ENCODE measurements around the gene ZNF892. TPM values are rescaled to one million over a fixed set of nuclear protein-coding genes. Genes with fewer than 3 reads are reported as not detected.
A peak's percentile ranks its signal among the peaks of the same experiment; 100 is the strongest.

Gene ZNF892
- total and polyA plus RNA-seq, 9 of the 15 experiments (the other 6 are each of a cell fraction or from before 2014, with no cell fraction given): 0.07 to 0.13 (median 0.09) TPM; not detected in 6

DNA sequence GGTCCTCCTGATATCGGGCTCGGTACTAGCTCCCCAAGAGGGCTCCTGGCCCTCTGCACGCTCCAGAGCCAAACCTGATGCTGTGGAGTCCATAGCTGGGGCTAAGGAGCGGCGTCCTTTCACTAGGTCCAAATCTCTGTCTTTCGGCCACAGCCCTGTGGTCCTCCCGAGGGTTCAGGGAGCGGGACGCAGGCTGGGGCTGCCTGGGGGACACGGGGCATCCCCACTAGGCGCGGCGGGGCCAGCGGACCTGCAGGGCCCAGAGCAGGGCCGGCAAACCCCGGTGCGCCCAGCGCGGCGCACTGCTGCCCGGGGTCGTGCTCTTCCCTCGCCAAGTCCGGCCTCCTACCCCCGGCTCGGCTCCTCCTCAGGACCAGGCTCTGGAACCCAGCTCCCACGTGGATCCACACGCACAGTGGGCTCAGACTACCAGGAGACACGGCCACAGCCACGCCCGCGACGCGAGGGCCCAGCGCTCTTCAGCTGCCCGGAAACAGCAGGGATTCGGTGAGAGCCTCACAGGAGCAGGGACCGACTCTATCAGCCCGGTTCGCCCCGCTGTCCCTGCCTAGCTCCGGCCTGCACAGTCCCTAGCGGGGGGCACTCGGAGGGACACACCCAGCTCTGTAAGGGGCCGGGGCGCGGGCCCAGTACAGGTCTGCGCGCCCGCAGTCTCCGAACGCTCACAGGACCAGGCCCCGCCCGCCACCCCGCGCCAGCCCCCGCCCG, 48.3 kb upstream of the ZNF892 start (continued):
- TF ChIP-seq, protein P1, sequence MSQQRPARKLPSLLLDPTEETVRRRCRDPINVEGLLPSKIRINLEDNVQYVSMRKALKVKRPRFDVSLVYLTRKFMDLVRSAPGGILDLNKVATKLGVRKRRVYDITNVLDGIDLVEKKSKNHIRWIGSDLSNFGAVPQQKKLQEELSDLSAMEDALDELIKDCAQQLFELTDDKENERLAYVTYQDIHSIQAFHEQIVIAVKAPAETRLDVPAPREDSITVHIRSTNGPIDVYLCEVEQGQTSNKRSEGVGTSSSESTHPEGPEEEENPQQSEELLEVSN (IDR thresholded peaks at IDR 0.05; ENCODE audit: borderline replicate concordance in 1 of 2, extremely low read depth in 1 of 2, insufficient read depth in 1 of 2, insufficient read length in 1 of 2, low read depth in 1 of 2, low read length in 1 of 2, poor library complexity in 1 of 2, severe bottlenecking in 1 of 2): peak in 1 of 2 experiments; percentile 33
- TF ChIP-seq ZNF224 (CRISPR knock-in tag; IDR thresholded peaks at IDR 0.05): no peak
- no peak for TF ChIP-seq ZNF239 (CRISPR knock-in tag; IDR thresholded peaks at IDR 0.05)
- TF ChIP-seq, protein P2, sequence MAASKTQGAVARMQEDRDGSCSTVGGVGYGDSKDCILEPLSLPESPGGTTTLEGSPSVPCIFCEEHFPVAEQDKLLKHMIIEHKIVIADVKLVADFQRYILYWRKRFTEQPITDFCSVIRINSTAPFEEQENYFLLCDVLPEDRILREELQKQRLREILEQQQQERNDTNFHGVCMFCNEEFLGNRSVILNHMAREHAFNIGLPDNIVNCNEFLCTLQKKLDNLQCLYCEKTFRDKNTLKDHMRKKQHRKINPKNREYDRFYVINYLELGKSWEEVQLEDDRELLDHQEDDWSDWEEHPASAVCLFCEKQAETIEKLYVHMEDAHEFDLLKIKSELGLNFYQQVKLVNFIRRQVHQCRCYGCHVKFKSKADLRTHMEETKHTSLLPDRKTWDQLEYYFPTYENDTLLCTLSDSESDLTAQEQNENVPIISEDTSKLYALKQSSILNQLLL (CRISPR knock-in tag; IDR thresholded peaks at IDR 0.05; ENCODE audit: borderline replicate concordance): no peak
- TF ChIP-seq HDAC2 (IDR thresholded peaks at IDR 0.05): no peak
- TF ChIP-seq CBX1 (IDR thresholded peaks at IDR 0.05; ENCODE audit: low read depth): 0 out of 2 replicates have a peak, but pooled peaks have one; percentile 33
- TF ChIP-seq, protein P3, sequence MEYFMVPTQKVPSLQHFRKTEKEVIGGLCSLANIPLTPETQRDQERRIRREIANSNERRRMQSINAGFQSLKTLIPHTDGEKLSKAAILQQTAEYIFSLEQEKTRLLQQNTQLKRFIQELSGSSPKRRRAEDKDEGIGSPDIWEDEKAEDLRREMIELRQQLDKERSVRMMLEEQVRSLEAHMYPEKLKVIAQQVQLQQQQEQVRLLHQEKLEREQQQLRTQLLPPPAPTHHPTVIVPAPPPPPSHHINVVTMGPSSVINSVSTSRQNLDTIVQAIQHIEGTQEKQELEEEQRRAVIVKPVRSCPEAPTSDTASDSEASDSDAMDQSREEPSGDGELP (CRISPR knock-in tag; IDR thresholded peaks at IDR 0.05; ENCODE audit: borderline replicate concordance): no peak
- TF ChIP-seq SOX6 (IDR thresholded peaks at IDR 0.05): no peak
- TF ChIP-seq SLC30A9 (CRISPR knock-in tag; IDR thresholded peaks at IDR 0.05): no peak
- TF ChIP-seq ARID2 (IDR thresholded peaks at IDR 0.05): no peak
- no peak for TF ChIP-seq ZNF766 (CRISPR knock-in tag; conservative IDR thresholded peaks at IDR 0.05)
- TF ChIP-seq NFE2L1 (tag; IDR thresholded peaks at IDR 0.05; ENCODE audit: borderline replicate concordance, low read depth): no peak
- TF ChIP-seq, protein P4, sequence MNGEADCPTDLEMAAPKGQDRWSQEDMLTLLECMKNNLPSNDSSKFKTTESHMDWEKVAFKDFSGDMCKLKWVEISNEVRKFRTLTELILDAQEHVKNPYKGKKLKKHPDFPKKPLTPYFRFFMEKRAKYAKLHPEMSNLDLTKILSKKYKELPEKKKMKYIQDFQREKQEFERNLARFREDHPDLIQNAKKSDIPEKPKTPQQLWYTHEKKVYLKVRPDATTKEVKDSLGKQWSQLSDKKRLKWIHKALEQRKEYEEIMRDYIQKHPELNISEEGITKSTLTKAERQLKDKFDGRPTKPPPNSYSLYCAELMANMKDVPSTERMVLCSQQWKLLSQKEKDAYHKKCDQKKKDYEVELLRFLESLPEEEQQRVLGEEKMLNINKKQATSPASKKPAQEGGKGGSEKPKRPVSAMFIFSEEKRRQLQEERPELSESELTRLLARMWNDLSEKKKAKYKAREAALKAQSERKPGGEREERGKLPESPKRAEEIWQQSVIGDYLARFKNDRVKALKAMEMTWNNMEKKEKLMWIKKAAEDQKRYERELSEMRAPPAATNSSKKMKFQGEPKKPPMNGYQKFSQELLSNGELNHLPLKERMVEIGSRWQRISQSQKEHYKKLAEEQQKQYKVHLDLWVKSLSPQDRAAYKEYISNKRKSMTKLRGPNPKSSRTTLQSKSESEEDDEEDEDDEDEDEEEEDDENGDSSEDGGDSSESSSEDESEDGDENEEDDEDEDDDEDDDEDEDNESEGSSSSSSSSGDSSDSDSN (IDR thresholded peaks at IDR 0.05; ENCODE audit: borderline replicate concordance in 1 of 2, low read depth in 2 of 2, low read length in 2 of 2): peak in 1 of 2 experiments; percentile 68; a peak in 1 of 4 replicates
- TF ChIP-seq JUN (IDR thresholded peaks at IDR 0.05; ENCODE audit: borderline replicate concordance, low read depth, low read length): no peak
- no peak for TF ChIP-seq JUN (CRISPR knock-in tag; IDR thresholded peaks at IDR 0.05; ENCODE audit: borderline replicate concordance)
- no peak for TF ChIP-seq LEF1 (IDR thresholded peaks at IDR 0.05)
- no peak for TF ChIP-seq HSF4 (CRISPR knock-in tag; IDR thresholded peaks at IDR 0.05; ENCODE audit: borderline replicate concordance)
- TF ChIP-seq, protein P5, sequence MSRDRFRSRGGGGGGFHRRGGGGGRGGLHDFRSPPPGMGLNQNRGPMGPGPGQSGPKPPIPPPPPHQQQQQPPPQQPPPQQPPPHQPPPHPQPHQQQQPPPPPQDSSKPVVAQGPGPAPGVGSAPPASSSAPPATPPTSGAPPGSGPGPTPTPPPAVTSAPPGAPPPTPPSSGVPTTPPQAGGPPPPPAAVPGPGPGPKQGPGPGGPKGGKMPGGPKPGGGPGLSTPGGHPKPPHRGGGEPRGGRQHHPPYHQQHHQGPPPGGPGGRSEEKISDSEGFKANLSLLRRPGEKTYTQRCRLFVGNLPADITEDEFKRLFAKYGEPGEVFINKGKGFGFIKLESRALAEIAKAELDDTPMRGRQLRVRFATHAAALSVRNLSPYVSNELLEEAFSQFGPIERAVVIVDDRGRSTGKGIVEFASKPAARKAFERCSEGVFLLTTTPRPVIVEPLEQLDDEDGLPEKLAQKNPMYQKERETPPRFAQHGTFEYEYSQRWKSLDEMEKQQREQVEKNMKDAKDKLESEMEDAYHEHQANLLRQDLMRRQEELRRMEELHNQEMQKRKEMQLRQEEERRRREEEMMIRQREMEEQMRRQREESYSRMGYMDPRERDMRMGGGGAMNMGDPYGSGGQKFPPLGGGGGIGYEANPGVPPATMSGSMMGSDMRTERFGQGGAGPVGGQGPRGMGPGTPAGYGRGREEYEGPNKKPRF (IDR thresholded peaks at IDR 0.05; ENCODE audit: low read depth, low read length): no peak

All from K562 (cell line).